HG03196 (cell line): ENCODE data around the gene CHD9.
"Not testable (repeated sequence)": the region's sequence is repeated elsewhere in the genome, so short reads cannot be mapped to it uniquely, and the experiment has no call there.

Experiments
- ATAC-seq: cut with Tn5 transposase; IDR thresholded peaks from one replicate; pipeline ENCODE4 v1.9.1; 2021; ENCODE audit not compliant: unreplicated experiment

The CHD9 gene

GRCh38 chr16:53054670-53055485 lies at the start of gene CHD9:
Gene CHD9, plus strand, starts transcription at chr16:53054991. Its CDS starts 101,099 bp downstream, at chr16:53156090.
- peak; percentile 76 for ATAC-seq

GRCh38 chr16:53007095-53007494 lies 47.7 kb upstream of the CHD9 start:
- no peak for ATAC-seq

- ATAC-seq = no peak
These were observed 40.5 kb upstream of the CHD9 start for GRCh38 chr16:53014287-53014686.

- no peak for ATAC-seq
These were observed 35.9 kb upstream of the CHD9 start for GRCh38 chr16:53018834-53019416.

- ATAC-seq = no peak
These were observed 32.4 kb upstream of the CHD9 start for GRCh38 chr16:53022374-53022773.

GRCh38 chr16:53024045-53024444 lies 30.7 kb upstream of the CHD9 start:
- ATAC-seq = no peak

GRCh38 chr16:53029971-53030370 lies 24.8 kb upstream of the CHD9 start:
- ATAC-seq = no peak

GRCh38 chr16:53031323-53031942 lies 23.4 kb upstream of the CHD9 start:
- no peak for ATAC-seq

- no peak for ATAC-seq
These were observed 20.5 kb upstream of the CHD9 start for GRCh38 chr16:53034306-53034705.

GRCh38 chr16:53035176-53035942 lies 19.4 kb upstream of the CHD9 start:
- no peak for ATAC-seq

- no peak for ATAC-seq
These were observed 18.7 kb upstream of the CHD9 start for GRCh38 chr16:53036066-53036465.

GRCh38 chr16:53036711-53037110 lies 18.1 kb upstream of the CHD9 start:
- not testable (repeated sequence) for ATAC-seq

GRCh38 chr16:53040788-53041187 lies 14.0 kb upstream of the CHD9 start:
- no peak for ATAC-seq

GRCh38 chr16:53041320-53042051 lies 13.3 kb upstream of the CHD9 start:
- no peak for ATAC-seq

GRCh38 chr16:53042235-53042701 lies 12.5 kb upstream of the CHD9 start:
- no peak for ATAC-seq

GRCh38 chr16:53043428-53043831 lies 11.4 kb upstream of the CHD9 start:
- ATAC-seq = no peak

- no peak for ATAC-seq
These were observed 10.7 kb upstream of the CHD9 start for GRCh38 chr16:53043986-53044601.

- ATAC-seq = no peak
These were observed 9.2 kb upstream of the CHD9 start for GRCh38 chr16:53045341-53046220.

GRCh38 chr16:53047515-53047914 lies 7.3 kb upstream of the CHD9 start:
- not testable (repeated sequence) for ATAC-seq
